Left renal pelvis (tissue), 4 donors: Measurements from ENCODE around the gene SUPT5H. TPM values are rescaled to one million over a fixed set of nuclear protein-coding genes. Genes with fewer than 3 reads are reported as not detected.

ENCODE experiments used
- DNase-seq, 4 donors: peaks; one replicate each; pipeline ENCODE4 v3.0.0-alpha.2; 2013; ENCODE audit warnings: low read depth in 4 of 4, low spot score in 3 of 4
- polyA plus RNA-seq, 4 donors: library from polyadenylated mRNA; unstranded; fragments of 120-200 nt; gene quantifications; one replicate each; pipeline ENCODE4 v1.2.1, GENCODE V29; 2013; ENCODE audit not compliant: insufficient read length in 4 of 4

Gene SUPT5H
- polyA plus RNA-seq, 4 donors, result 112 to 158 (median 132) TPM

- DNase-seq, result no peak
Measured at GRCh38 chr19:39515551-39516191, 70.3 kb downstream of the SUPT5H start.

- DNase-seq, result no peak
Measured at GRCh38 chr19:39516270-39516669, 70.9 kb downstream of the SUPT5H start.

- DNase-seq, result no peak
Measured at GRCh38 chr19:39517432-39517831, 72.0 kb downstream of the SUPT5H start.

- DNase-seq, result no peak
Measured at GRCh38 chr19:39518458-39518857, 73.1 kb downstream of the SUPT5H start.

GRCh38 chr19:39518975-39519374 lies 73.6 kb downstream of the SUPT5H start:
- DNase-seq, result no peak

GRCh38 chr19:39520541-39521484 lies 75.4 kb downstream of the SUPT5H start:
- no peak for DNase-seq

GRCh38 chr19:39524495-39524894 lies 79.1 kb downstream of the SUPT5H start:
- DNase-seq, result no peak

- no peak for DNase-seq
Measured at GRCh38 chr19:39525205-39525604, 79.8 kb downstream of the SUPT5H start.

Other genes starting within 250 kb of the SUPT5H start
- 1 to 10 TPM in 2 of 4 donors, under 1 TPM in 2; 0.08 to 3.9 (median 1.1) TPM for gene NCCRP1, start 248.6 kb upstream of the SUPT5H start, polyA plus RNA-seq
- gene SYCN, start 241.3 kb upstream of the SUPT5H start, polyA plus RNA-seq, result not detected
- not detected for gene IFNL3, start 200.6 kb upstream of the SUPT5H start, polyA plus RNA-seq
- under 1 TPM in 1 of 4 donors, not detected in 3; 0.34 TPM for gene IFNL4, start 196.7 kb upstream of the SUPT5H start, polyA plus RNA-seq
- not detected for gene IFNL2, start 177.2 kb upstream of the SUPT5H start, polyA plus RNA-seq
- gene IFNL1, start 149.2 kb upstream of the SUPT5H start, polyA plus RNA-seq, result not detected
- gene LRFN1, start 124.7 kb upstream of the SUPT5H start, polyA plus RNA-seq, result 1 to 10 TPM; 1.2 to 2.0 (median 1.7) TPM
- gene GMFG, start 109.5 kb upstream of the SUPT5H start, polyA plus RNA-seq, result 10 to 100 TPM; 22.1 to 23.8 (median 22.1) TPM
- gene SAMD4B, start 103.2 kb upstream of the SUPT5H start, polyA plus RNA-seq, result 100 to 1,000 TPM in 3 of 4 donors, 10 to 100 TPM in 1; 89.6 to 139 (median 111) TPM
- gene PAF1, start 54.5 kb upstream of the SUPT5H start, polyA plus RNA-seq, result 10 to 100 TPM; 53.9 to 76.8 (median 65.2) TPM
- gene MED29, start 54.2 kb upstream of the SUPT5H start, polyA plus RNA-seq, result 10 to 100 TPM; 34.1 to 42.3 (median 38.4) TPM
- 100 to 1,000 TPM in 1 of 4 donors, 10 to 100 TPM in 3; 18.4 to 945 (median 37.0) TPM for gene ZFP36, start 38.7 kb upstream of the SUPT5H start, polyA plus RNA-seq
- 100 to 1,000 TPM in 1 of 4 donors, 10 to 100 TPM in 3; 67.3 to 130 (median 90.1) TPM for gene PLEKHG2, start 32.9 kb upstream of the SUPT5H start, polyA plus RNA-seq
- 1,000 to 10,000 TPM; 1,121 to 1,373 (median 1,329) TPM for gene RPS16, start 9.6 kb upstream of the SUPT5H start, polyA plus RNA-seq
- 10 to 100 TPM; 48.5 to 94.1 (median 74.2) TPM for gene TIMM50, start 35.3 kb downstream of the SUPT5H start, polyA plus RNA-seq
- under 1 TPM; 0.33 to 0.78 (median 0.64) TPM for gene DLL3, start 53.4 kb downstream of the SUPT5H start, polyA plus RNA-seq
- gene SELENOV, start 69.6 kb downstream of the SUPT5H start, polyA plus RNA-seq, result 1 to 10 TPM; 3.2 to 8.2 (median 5.5) TPM
- gene EID2B, start 87.3 kb downstream of the SUPT5H start, polyA plus RNA-seq, result 1 to 10 TPM; 4.2 to 5.3 (median 4.5) TPM
- gene EID2, start 94.6 kb downstream of the SUPT5H start, polyA plus RNA-seq, result 10 to 100 TPM; 16.2 to 24.3 (median 20.1) TPM
- not detected for gene LGALS13, start 156.9 kb downstream of the SUPT5H start, polyA plus RNA-seq
- not detected for gene LGALS16, start 210.3 kb downstream of the SUPT5H start, polyA plus RNA-seq